CD14-positive monocyte (primary cell): Measurements from ENCODE around the gene AK9. TPM values are rescaled to one million over a fixed set of nuclear protein-coding genes. Genes with fewer than 3 reads are reported as not detected.

Source experiments
- DNase-seq, 3 donors: peaks; one replicate each; pipeline ENCODE4 v3.0.0-alpha.2; 2011 to 2022
- H2AFZ ChIP-seq: 2 replicates; pipeline ENCODE4 v1.6.0; 2012; ENCODE audit warnings: mild to moderate bottlenecking, low read depth, low read length, inconsistent platforms; ENCODE audit not compliant: insufficient read depth, poor library complexity, severe bottlenecking
- H3K27ac ChIP-seq, 2 donors: 1 replicate in 1 of 2; 2 replicates in 1 of 2; pipeline ENCODE4 v1.5.1; 2012 to 2013; ENCODE audit warnings: low read length in 2 of 2, control low read depth in 1 of 2, inconsistent platforms in 1 of 2, low read depth in 1 of 2, mild to moderate bottlenecking in 1 of 2
- H3K27me3 ChIP-seq, 2 donors: one replicate each; pipeline versions ENCODE4 v1.6.0 to v1.6.1; 2011 to 2013; ENCODE audit warnings: low read length in 2 of 2; ENCODE audit not compliant: control insufficient read depth in 2 of 2, insufficient read depth in 2 of 2
- H3K36me3 ChIP-seq, 2 donors: replicated peaks in 1 of 2; 1 replicate in 1 of 2; 2 replicates in 1 of 2; pipeline versions ENCODE4 v1.5.1 to v1.6.1; 2012 to 2013; ENCODE audit warnings: low read length in 2 of 2, control low read depth in 1 of 2, inconsistent platforms in 1 of 2, mild to moderate bottlenecking in 1 of 2; ENCODE audit not compliant: insufficient read depth in 2 of 2, control insufficient read depth in 1 of 2
- H3K4me1 ChIP-seq, 2 donors: 1 replicate in 1 of 2; 2 replicates in 1 of 2; pipeline versions ENCODE4 v1.5.1 to v1.6.1; 2012 to 2013; ENCODE audit warnings: low read length in 2 of 2, control low read depth in 1 of 2, inconsistent platforms in 1 of 2, mild to moderate bottlenecking in 1 of 2, moderate library complexity in 1 of 2; ENCODE audit not compliant: insufficient read depth in 2 of 2, control insufficient read depth in 1 of 2
- H3K4me2 ChIP-seq: replicated peaks from 2 replicates; pipeline ENCODE3; 2012; ENCODE audit warnings: low read length, moderate library complexity, mild to moderate bottlenecking; ENCODE audit not compliant: poor library complexity, severe bottlenecking; ENCODE audit errors: extremely low read depth
- H3K4me3 ChIP-seq, 3 experiments: fragments of 200-600 bp in 1 of 3; sonication (generic) in 1 of 3; replicated peaks in 1 of 3; 1 replicate in 2 of 3; 2 replicates in 1 of 3; pipeline ENCODE4 v1.5.1; 2011 to 2013; ENCODE audit warnings: low read length in 3 of 3, mild to moderate bottlenecking in 3 of 3, control low read depth in 2 of 3, low read depth in 2 of 3, inconsistent platforms in 1 of 3, moderate library complexity in 1 of 3
- H3K79me2 ChIP-seq: 2 replicates; pipeline ENCODE4 v1.6.0; 2012; ENCODE audit warnings: mild to moderate bottlenecking, control low read depth, inconsistent platforms, low read length, moderate library complexity; ENCODE audit not compliant: insufficient read depth
- H3K9ac ChIP-seq: 2 replicates; pipeline ENCODE4 v1.6.0; 2017; ENCODE audit warnings: low read length, mild to moderate bottlenecking; ENCODE audit not compliant: insufficient read depth, poor library complexity, severe bottlenecking
- H3K9me3 ChIP-seq, 2 donors: replicated peaks in 1 of 2; 1 replicate in 1 of 2; 2 replicates in 1 of 2; pipeline versions ENCODE4 v1.5.1 to v1.6.1; 2012 to 2013; ENCODE audit warnings: low read length in 2 of 2, control low read depth in 1 of 2; ENCODE audit not compliant: control insufficient read depth in 1 of 2, insufficient read depth in 1 of 2
- H4K20me1 ChIP-seq: 2 replicates; pipeline ENCODE4 v1.6.0; 2012; ENCODE audit warnings: mild to moderate bottlenecking, low read length, control low read depth, moderate library complexity; ENCODE audit not compliant: insufficient read depth
- H3K27ac Mint-ChIP-seq, 7 donors: one replicate each; pipeline ENCODE4 v1.8.0; 2020; ENCODE audit warnings: mild to moderate bottlenecking in 7 of 7, mixed read lengths in 7 of 7, moderate library complexity in 6 of 7, inconsistent platforms in 2 of 7
- H3K27me3 Mint-ChIP-seq, 3 donors: one replicate each; pipeline ENCODE4 v1.8.0; 2021 to 2022; ENCODE audit warnings: low read depth in 3 of 3, mild to moderate bottlenecking in 3 of 3, mixed read lengths in 3 of 3, moderate library complexity in 3 of 3, inconsistent platforms in 1 of 3
- H3K36me3 Mint-ChIP-seq, 2 donors: one replicate each; pipeline ENCODE4 v1.8.0; 2020; ENCODE audit warnings: mixed read lengths in 2 of 2, inconsistent platforms in 1 of 2, mild to moderate bottlenecking in 1 of 2
- H3K4me1 Mint-ChIP-seq: one replicate; pipeline ENCODE4 v1.8.0; 2020; ENCODE audit warnings: mild to moderate bottlenecking, mixed read lengths
- H3K4me3 Mint-ChIP-seq, 2 donors: one replicate each; pipeline ENCODE4 v1.8.0; 2020; ENCODE audit warnings: mild to moderate bottlenecking in 2 of 2, mixed read lengths in 2 of 2, moderate library complexity in 1 of 2
- H3K9me3 Mint-ChIP-seq, 7 donors: one replicate each; pipeline ENCODE4 v1.8.0; 2020 to 2022; ENCODE audit warnings: mixed read lengths in 7 of 7, mild to moderate bottlenecking in 6 of 7, moderate library complexity in 6 of 7, inconsistent platforms in 2 of 7
- WGBS: methylation state at CpG from one replicate; pipeline ENCODE4 v1.1.5; 2013; ENCODE audit warnings: missing lambda C conversion rate; ENCODE audit not compliant: insufficient coverage; 5-methylcytosine and 5-hydroxymethylcytosine counted together
- intact Hi-C, 2 donors: fragments of 100-400 bp; cut with micrococcal nuclease; formaldehyde crosslinking; loops; one replicate each; pipeline versions ENCODE4 v1.15.0 to v1.15.1; 2023
- polyA plus RNA-seq, 3 donors: library from polyadenylated mRNA; depleted of rRNA in 1 of 3; unstranded in 2 of 3; stranded (reverse) in 1 of 3; fragments of 300-500 nt in 2 of 3; fragments of >200 nt in 1 of 3; fragmentation: Illumina TruSeq in 2 of 3; gene quantifications; 1 replicate in 2 of 3; 2 replicates in 1 of 3; pipeline ENCODE4 v1.2.3, GENCODE V29; 2012 to 2021
- TF ChIP-seq, protein P1 (sequence below): fragments of 200-600 bp; IDR thresholded peaks from one replicate; pipeline ENCODE4 v1.8.0; 2022; ENCODE audit warnings: antibody characterized with exemption, mild to moderate bottlenecking

The AK9 gene
- polyA plus RNA-seq, 3 donors = 2.6 to 3.1 (median 2.8) TPM

DNA sequence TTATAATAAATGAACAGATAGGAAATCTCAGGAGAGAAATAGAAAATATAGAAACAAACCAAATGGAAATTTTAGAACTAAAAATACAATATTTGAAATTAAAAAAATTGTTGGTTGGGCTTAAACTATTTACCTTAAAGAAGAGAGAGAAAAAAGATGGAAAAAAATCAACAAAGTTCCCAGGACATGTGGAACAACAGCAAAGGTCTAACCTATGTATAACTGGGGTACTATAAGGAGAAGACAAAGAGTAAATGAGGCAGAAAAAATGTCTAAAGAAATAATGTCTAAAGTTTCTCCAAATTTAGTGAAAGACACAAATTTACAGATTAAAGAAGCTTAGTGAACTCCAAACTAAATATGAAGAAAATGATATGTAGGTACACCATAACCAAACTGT lies 166.9 kb downstream of the AK9 start:
- H3K27ac ChIP-seq = no peak overlapping the region
- Mint-ChIP-seq H3K9me3 (peaks cover 5 to 12% (median 7%) of the 10 kb centered on the region in 7 donors), H3K4me1 (peaks cover 21% of the 10 kb centered on the region), H3K36me3 (peaks cover 0 to 5% of the 10 kb centered on the region in 2 donors), H3K27ac (no peak overlapping the region), H3K4me3 (no peak overlapping the region), H3K27me3 (peaks cover 0 to 3% (median 1%) of the 10 kb centered on the region in 3 donors)
- peaks cover 0 to 12% of the 10 kb centered on the region in 2 donors for H3K4me1 ChIP-seq
- H4K20me1 ChIP-seq = no peaks in the 10 kb centered on the region
- H3K9ac ChIP-seq = no peak overlapping the region
- H3K79me2 ChIP-seq = no peaks in the 10 kb centered on the region
- intact Hi-C loops = loop anchor here (5.0 to 10.0 kb wide), 2 partner anchors 42 to 251 kb away; partner anchors contain the start of gene ZBTB24 (in 1 of the 2)
- no peak overlapping the region for H3K4me3 ChIP-seq
- no peak for DNase-seq
- H2AFZ ChIP-seq = no peak overlapping the region
- H3K9me3 ChIP-seq = peaks cover 0 to 2% of the 10 kb centered on the region in 2 donors
- no peak overlapping the region for H3K4me2 ChIP-seq
- no peaks in the 10 kb centered on the region for H3K36me3 ChIP-seq
- no peaks in the 10 kb centered on the region for H3K27me3 ChIP-seq
- TF ChIP-seq, protein P1, sequence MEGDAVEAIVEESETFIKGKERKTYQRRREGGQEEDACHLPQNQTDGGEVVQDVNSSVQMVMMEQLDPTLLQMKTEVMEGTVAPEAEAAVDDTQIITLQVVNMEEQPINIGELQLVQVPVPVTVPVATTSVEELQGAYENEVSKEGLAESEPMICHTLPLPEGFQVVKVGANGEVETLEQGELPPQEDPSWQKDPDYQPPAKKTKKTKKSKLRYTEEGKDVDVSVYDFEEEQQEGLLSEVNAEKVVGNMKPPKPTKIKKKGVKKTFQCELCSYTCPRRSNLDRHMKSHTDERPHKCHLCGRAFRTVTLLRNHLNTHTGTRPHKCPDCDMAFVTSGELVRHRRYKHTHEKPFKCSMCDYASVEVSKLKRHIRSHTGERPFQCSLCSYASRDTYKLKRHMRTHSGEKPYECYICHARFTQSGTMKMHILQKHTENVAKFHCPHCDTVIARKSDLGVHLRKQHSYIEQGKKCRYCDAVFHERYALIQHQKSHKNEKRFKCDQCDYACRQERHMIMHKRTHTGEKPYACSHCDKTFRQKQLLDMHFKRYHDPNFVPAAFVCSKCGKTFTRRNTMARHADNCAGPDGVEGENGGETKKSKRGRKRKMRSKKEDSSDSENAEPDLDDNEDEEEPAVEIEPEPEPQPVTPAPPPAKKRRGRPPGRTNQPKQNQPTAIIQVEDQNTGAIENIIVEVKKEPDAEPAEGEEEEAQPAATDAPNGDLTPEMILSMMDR = no peak

DNA sequence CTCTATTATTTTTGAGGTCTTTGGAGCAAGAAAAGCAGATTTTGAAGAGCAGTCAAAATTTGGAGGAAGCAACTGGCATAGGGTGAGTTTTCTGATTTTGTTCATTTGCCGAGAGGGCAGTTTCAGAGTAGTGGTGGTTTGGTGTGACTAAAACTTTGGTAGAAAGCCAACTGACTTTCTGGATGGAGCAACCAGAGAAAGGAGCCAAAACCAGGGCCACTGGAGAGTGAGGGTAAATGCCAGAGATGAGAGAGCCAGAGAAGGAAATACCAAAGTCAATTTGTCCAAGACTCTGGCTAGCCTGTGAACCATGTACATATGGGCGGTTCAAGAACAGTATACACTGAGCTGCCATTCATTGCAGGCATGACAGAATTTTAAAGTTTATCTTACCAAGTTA lies 167.5 kb downstream of the AK9 start:
- Histone ChIP-seq H3K4me1 (peaks cover 0 to 12% of the 10 kb centered on the region in 2 donors), H2AFZ (no peak overlapping the region), H3K36me3 (no peaks in the 10 kb centered on the region), H3K4me3 (no peak overlapping the region), H3K9ac (no peak overlapping the region), H4K20me1 (no peaks in the 10 kb centered on the region), H3K4me2 (no peak overlapping the region), H3K79me2 (no peaks in the 10 kb centered on the region), H3K27me3 (no peaks in the 10 kb centered on the region), H3K27ac (no peak overlapping the region), H3K9me3 (peaks cover 0 to 2% of the 10 kb centered on the region in 2 donors)
- H3K9me3 Mint-ChIP-seq = peaks cover 5 to 12% (median 7%) of the 10 kb centered on the region in 7 donors
- DNase-seq = no peak
- H3K4me3 Mint-ChIP-seq = no peak overlapping the region
- H3K27me3 Mint-ChIP-seq = peaks cover 0 to 3% (median 1%) of the 10 kb centered on the region in 3 donors
- TF ChIP-seq, protein P1 = no peak
- peak overlapping the region in 5 of 7 donors; percentile 31 to 85 (median 65) for H3K27ac Mint-ChIP-seq
- WGBS = 100% methylated on average over 2 of the region's 2 CpGs
- intact Hi-C loops = loop anchor here (5.0 to 10.0 kb wide), 2 partner anchors 41 to 251 kb away; partner anchors contain the start of gene ZBTB24 (in 1 of the 2)
- H3K36me3 Mint-ChIP-seq = peaks cover 0 to 5% of the 10 kb centered on the region in 2 donors
- H3K4me1 Mint-ChIP-seq = peaks cover 21% of the 10 kb centered on the region
